ENCODE measurements around the gene GRXCR1. TPM values are rescaled to one million over a fixed set of nuclear protein-coding genes. Genes with fewer than 3 reads are reported as not detected.

Gene GRXCR1
- total and polyA plus RNA-seq, 4 donors = not detected

DNA sequence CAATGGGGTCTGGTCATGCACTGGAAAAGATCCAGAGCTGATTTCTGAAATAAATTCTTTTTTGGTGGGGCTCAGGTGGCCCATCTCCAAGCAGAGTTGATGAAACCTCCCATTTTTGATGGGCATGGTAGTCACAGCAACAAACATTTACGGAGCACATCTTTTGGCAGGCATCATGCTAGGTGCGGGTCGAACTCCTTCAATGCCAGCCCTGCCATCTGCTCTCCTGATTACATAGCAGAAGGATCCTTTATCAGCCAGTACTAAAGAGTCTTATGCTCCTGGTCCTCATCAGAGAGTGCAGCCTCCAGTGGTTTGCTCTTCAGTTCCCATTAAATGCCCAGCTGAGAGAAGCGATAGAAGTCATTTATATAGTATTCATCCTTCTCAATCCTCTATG is 121.7 kb downstream of the GRXCR1 start:
- Histone ChIP-seq H3K9ac (ENCODE audit: low read depth in 1 of 2, low read length in 2 of 2) (no peak overlapping the region), H3K36me3 (ENCODE audit: control insufficient read depth in 4 of 4, insufficient read depth in 3 of 4, low read depth in 1 of 4, low read length in 3 of 4) (no peaks in the 10 kb centered on the region), H3K27ac (ENCODE audit: low read depth in 1 of 2, low read length in 2 of 2) (no peak overlapping the region), H3K27me3 (ENCODE audit: control insufficient read depth in 4 of 4, insufficient read depth in 4 of 4, low read length in 3 of 4) (no peaks in the 10 kb centered on the region), H3K4me1 (ENCODE audit: control insufficient read depth in 4 of 4, insufficient read depth in 4 of 4, low read length in 3 of 4) (no peaks in the 10 kb centered on the region), H3K4me3 (ENCODE audit: low read depth in 1 of 3, low read length in 3 of 3) (no peak overlapping the region), H3K9me3 (ENCODE audit: control insufficient read depth in 4 of 4, low read length in 3 of 4) (no peaks in the 10 kb centered on the region)
- DNase-seq (ENCODE audit: low spot score) = no peak
- no peak for TF ChIP-seq RAD21 (IDR thresholded peaks at IDR 0.05)
- WGBS = 91% methylated on average over 4 of the region's 4 CpGs

DNA sequence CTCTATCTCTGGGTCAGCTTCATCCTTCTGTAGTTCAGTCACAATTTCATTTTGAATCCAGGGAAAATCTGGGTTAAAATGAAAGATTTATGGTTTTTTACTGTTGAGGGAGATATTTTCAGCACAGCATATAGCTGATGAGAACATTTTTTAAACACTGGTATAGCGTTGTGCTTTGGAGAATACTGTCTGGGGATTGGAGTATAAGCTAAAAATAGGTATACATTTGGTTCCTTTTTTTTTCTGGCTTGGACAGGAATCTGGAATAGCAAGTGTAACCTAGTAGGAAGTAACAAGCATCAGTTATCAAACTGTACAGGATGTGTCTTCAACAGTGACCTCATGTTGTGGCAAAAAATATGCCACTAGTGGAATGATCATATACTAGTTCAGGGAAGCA is 149.1 kb downstream of the GRXCR1 start:
- TF ChIP-seq FOXA1 (IDR thresholded peaks at IDR 0.05) (no peak), GABPA (IDR thresholded peaks at IDR 0.05 in 1 of 2, conservative IDR thresholded peaks at IDR 0.05 in 1 of 2) (no peak), JUND (IDR thresholded peaks at IDR 0.05) (no peak), YY1 (IDR thresholded peaks at IDR 0.05) (no peak), RAD21 (IDR thresholded peaks at IDR 0.05) (no peak), HNF4G (IDR thresholded peaks at IDR 0.05) (no peak), RXRA (IDR thresholded peaks at IDR 0.05) (no peak), FOXA2 (IDR thresholded peaks at IDR 0.05) (no peak)
- TF ChIP-seq, protein P1, sequence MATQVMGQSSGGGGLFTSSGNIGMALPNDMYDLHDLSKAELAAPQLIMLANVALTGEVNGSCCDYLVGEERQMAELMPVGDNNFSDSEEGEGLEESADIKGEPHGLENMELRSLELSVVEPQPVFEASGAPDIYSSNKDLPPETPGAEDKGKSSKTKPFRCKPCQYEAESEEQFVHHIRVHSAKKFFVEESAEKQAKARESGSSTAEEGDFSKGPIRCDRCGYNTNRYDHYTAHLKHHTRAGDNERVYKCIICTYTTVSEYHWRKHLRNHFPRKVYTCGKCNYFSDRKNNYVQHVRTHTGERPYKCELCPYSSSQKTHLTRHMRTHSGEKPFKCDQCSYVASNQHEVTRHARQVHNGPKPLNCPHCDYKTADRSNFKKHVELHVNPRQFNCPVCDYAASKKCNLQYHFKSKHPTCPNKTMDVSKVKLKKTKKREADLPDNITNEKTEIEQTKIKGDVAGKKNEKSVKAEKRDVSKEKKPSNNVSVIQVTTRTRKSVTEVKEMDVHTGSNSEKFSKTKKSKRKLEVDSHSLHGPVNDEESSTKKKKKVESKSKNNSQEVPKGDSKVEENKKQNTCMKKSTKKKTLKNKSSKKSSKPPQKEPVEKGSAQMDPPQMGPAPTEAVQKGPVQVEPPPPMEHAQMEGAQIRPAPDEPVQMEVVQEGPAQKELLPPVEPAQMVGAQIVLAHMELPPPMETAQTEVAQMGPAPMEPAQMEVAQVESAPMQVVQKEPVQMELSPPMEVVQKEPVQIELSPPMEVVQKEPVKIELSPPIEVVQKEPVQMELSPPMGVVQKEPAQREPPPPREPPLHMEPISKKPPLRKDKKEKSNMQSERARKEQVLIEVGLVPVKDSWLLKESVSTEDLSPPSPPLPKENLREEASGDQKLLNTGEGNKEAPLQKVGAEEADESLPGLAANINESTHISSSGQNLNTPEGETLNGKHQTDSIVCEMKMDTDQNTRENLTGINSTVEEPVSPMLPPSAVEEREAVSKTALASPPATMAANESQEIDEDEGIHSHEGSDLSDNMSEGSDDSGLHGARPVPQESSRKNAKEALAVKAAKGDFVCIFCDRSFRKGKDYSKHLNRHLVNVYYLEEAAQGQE (IDR thresholded peaks at IDR 0.05) = no peak
- TF ChIP-seq, protein P2, sequence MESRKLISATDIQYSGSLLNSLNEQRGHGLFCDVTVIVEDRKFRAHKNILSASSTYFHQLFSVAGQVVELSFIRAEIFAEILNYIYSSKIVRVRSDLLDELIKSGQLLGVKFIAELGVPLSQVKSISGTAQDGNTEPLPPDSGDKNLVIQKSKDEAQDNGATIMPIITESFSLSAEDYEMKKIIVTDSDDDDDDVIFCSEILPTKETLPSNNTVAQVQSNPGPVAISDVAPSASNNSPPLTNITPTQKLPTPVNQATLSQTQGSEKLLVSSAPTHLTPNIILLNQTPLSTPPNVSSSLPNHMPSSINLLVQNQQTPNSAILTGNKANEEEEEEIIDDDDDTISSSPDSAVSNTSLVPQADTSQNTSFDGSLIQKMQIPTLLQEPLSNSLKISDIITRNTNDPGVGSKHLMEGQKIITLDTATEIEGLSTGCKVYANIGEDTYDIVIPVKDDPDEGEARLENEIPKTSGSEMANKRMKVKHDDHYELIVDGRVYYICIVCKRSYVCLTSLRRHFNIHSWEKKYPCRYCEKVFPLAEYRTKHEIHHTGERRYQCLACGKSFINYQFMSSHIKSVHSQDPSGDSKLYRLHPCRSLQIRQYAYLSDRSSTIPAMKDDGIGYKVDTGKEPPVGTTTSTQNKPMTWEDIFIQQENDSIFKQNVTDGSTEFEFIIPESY (IDR thresholded peaks at IDR 0.05) = no peak
- TF ChIP-seq, protein P3, sequence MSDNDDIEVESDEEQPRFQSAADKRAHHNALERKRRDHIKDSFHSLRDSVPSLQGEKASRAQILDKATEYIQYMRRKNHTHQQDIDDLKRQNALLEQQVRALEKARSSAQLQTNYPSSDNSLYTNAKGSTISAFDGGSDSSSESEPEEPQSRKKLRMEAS (IDR thresholded peaks at IDR 0.05) = no peak
- TF ChIP-seq, protein P4, sequence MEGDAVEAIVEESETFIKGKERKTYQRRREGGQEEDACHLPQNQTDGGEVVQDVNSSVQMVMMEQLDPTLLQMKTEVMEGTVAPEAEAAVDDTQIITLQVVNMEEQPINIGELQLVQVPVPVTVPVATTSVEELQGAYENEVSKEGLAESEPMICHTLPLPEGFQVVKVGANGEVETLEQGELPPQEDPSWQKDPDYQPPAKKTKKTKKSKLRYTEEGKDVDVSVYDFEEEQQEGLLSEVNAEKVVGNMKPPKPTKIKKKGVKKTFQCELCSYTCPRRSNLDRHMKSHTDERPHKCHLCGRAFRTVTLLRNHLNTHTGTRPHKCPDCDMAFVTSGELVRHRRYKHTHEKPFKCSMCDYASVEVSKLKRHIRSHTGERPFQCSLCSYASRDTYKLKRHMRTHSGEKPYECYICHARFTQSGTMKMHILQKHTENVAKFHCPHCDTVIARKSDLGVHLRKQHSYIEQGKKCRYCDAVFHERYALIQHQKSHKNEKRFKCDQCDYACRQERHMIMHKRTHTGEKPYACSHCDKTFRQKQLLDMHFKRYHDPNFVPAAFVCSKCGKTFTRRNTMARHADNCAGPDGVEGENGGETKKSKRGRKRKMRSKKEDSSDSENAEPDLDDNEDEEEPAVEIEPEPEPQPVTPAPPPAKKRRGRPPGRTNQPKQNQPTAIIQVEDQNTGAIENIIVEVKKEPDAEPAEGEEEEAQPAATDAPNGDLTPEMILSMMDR (IDR thresholded peaks at IDR 0.05; ENCODE audit: low read depth, low read length, missing input control) = no peak
- H3K36me3 ChIP-seq (ENCODE audit: control insufficient read depth in 4 of 4, insufficient read depth in 3 of 4, low read depth in 1 of 4, low read length in 3 of 4) = no peaks in the 10 kb centered on the region
- 49% methylated on average over 1 of the region's 1 CpG for WGBS

More for the DNA sequence above, 149.1 kb downstream of the GRXCR1 start:
- Histone ChIP-seq H3K4me1 (ENCODE audit: control insufficient read depth in 4 of 4, insufficient read depth in 4 of 4, low read length in 3 of 4) (no peaks in the 10 kb centered on the region), H3K4me3 (ENCODE audit: low read depth in 1 of 3, low read length in 3 of 3) (no peak overlapping the region), H3K27ac (ENCODE audit: low read depth in 1 of 2, low read length in 2 of 2) (no peak overlapping the region), H3K9ac (ENCODE audit: low read depth in 1 of 2, low read length in 2 of 2) (no peak overlapping the region), H3K9me3 (ENCODE audit: control insufficient read depth in 4 of 4, low read length in 3 of 4) (no peaks in the 10 kb centered on the region), H3K27me3 (ENCODE audit: control insufficient read depth in 4 of 4, insufficient read depth in 4 of 4, low read length in 3 of 4) (peaks cover 0 to 2% (median 0%) of the 10 kb centered on the region in 4 donors)
- DNase-seq (ENCODE audit: low spot score) = no peak

Measured in liver (tissue), 9 donors.